WI38 (cell line): ENCODE data around the gene CEP112.

Source experiments
- H3K4me3 ChIP-seq: 2 replicates; pipeline ENCODE4 v1.5.1; 2011; ENCODE audit warnings: low read depth, mild to moderate bottlenecking, control low read depth, low read length
- CTCF ChIP-seq: IDR thresholded peaks from 2 replicates; pipeline ENCODE4 v1.5.1; 2012; ENCODE audit warnings: low read depth, mild to moderate bottlenecking, control low read depth, low read length

Gene CEP112

GRCh38 chr17:66221343-66221742 is 29.4 kb upstream of the CEP112 start:
- TF ChIP-seq CTCF: no peak
- no peak overlapping the region for H3K4me3 ChIP-seq

- no peak overlapping the region for H3K4me3 ChIP-seq
- TF ChIP-seq CTCF: no peak
These were observed 28.3 kb upstream of the CEP112 start for GRCh38 chr17:66220079-66220835.

GRCh38 chr17:66215529-66215911 is 23.6 kb upstream of the CEP112 start:
- H3K4me3 ChIP-seq: no peak overlapping the region
- TF ChIP-seq CTCF: no peak

- no peak for TF ChIP-seq CTCF
- no peak overlapping the region for H3K4me3 ChIP-seq
These were observed 23.1 kb upstream of the CEP112 start for GRCh38 chr17:66214884-66215528.

GRCh38 chr17:66211047-66211810 is 19.3 kb upstream of the CEP112 start:
- TF ChIP-seq CTCF: no peak

GRCh38 chr17:66210208-66210574 is 18.3 kb upstream of the CEP112 start:
- no peak for TF ChIP-seq CTCF
- no peak overlapping the region for H3K4me3 ChIP-seq

More at GRCh38 chr17:66211047-66211810, 19.3 kb upstream of the CEP112 start:
- no peak overlapping the region for H3K4me3 ChIP-seq

GRCh38 chr17:66207936-66208335 is 16.0 kb upstream of the CEP112 start:
- no peak overlapping the region for H3K4me3 ChIP-seq
- no peak for TF ChIP-seq CTCF
